T-cell (primary cell): ENCODE data around the gene OBI1. TPM values are rescaled to one million over a fixed set of nuclear protein-coding genes. Genes with fewer than 3 reads are reported as not detected.

Experiments used
- ATAC-seq, 4 experiments: fragments of 200-7000 bp in 3 of 4; fragments of 150-1000 bp in 1 of 4; cut with Tn5 transposase; replicated peaks in 1 of 4; 1 replicate in 3 of 4; 2 replicates in 1 of 4; pipeline ENCODE4 v1.10.0; 2021; ENCODE audit warnings: moderate library complexity in 3 of 4, mild to moderate bottlenecking in 2 of 4, moderate number of reproducible peaks in 1 of 4
- CTCF ChIA-PET, 2 donors: fragments of 300-600 bp; sonication (Branson Sonifier 250); formaldehyde crosslinking; loops; one replicate each; lab custom pipeline; 2022; ENCODE audit warnings: antibody characterized with exemption in 2 of 2; lab: Charles Lee
- POLR2A ChIA-PET, 2 donors: fragments of 300-600 bp; sonication (Branson Sonifier 250); formaldehyde crosslinking; loops; one replicate each; lab custom pipeline; 2022; ENCODE audit warnings: antibody characterized with exemption in 2 of 2; lab: Charles Lee
- DNase-seq, 35 experiments: peaks; one replicate each; pipeline versions ENCODE4 v3.0.0 to v3.0.0-alpha.2; 2013 to 2023
- H3K27ac ChIP-seq: one replicate; pipeline ENCODE4 v1.5.1; 2013; ENCODE audit warnings: low read length
- H3K27me3 ChIP-seq, 2 experiments: replicated peaks in 1 of 2; 1 replicate in 1 of 2; 2 replicates in 1 of 2; pipeline versions ENCODE4 v1.6.1 to v1.7.0; 2013; ENCODE audit warnings: low read length in 1 of 2, mixed read lengths in 1 of 2; ENCODE audit not compliant: control insufficient read depth in 2 of 2, insufficient read depth in 2 of 2; ENCODE audit errors: extremely low read depth in 1 of 2
- H3K36me3 ChIP-seq, 2 donors: 1 replicate in 1 of 2; 2 replicates in 1 of 2; pipeline versions ENCODE4 v1.6.1 to v1.7.0; 2013; ENCODE audit warnings: low read length in 1 of 2; ENCODE audit not compliant: control insufficient read depth in 2 of 2, insufficient read depth in 1 of 2; ENCODE audit errors: extremely low read depth in 1 of 2
- H3K4me1 ChIP-seq, 2 experiments: 1 replicate in 1 of 2; 2 replicates in 1 of 2; pipeline versions ENCODE4 v1.6.1 to v1.7.0; 2013; ENCODE audit warnings: low read length in 2 of 2, mixed read lengths in 1 of 2; ENCODE audit not compliant: insufficient read depth in 2 of 2, control insufficient read depth in 1 of 2; ENCODE audit errors: extremely low read depth in 1 of 2
- H3K4me3 ChIP-seq, 2 donors: 1 replicate in 1 of 2; 2 replicates in 1 of 2; pipeline versions ENCODE4 v1.5.1 to v1.7.0; 2013; ENCODE audit warnings: mild to moderate bottlenecking in 2 of 2, low read length in 1 of 2, moderate library complexity in 1 of 2; ENCODE audit not compliant: control insufficient read depth in 1 of 2; ENCODE audit errors: extremely low read depth in 1 of 2
- H3K9me3 ChIP-seq: 2 replicates; pipeline ENCODE4 v1.7.0; 2013
- H3K27ac Mint-ChIP-seq, 2 donors: one replicate each; pipeline ENCODE4 v1.8.0; 2020 to 2021; ENCODE audit warnings: mild to moderate bottlenecking in 2 of 2, mixed read lengths in 2 of 2
- H3K27me3 Mint-ChIP-seq, 2 donors: one replicate each; pipeline ENCODE4 v1.8.0; 2021 to 2022; ENCODE audit warnings: mixed read lengths in 2 of 2
- H3K36me3 Mint-ChIP-seq: one replicate; pipeline ENCODE4 v1.8.0; 2021; ENCODE audit warnings: mixed read lengths
- H3K4me1 Mint-ChIP-seq, 3 donors: one replicate each; pipeline ENCODE4 v1.8.0; 2020 to 2022; ENCODE audit warnings: mixed read lengths in 3 of 3, mild to moderate bottlenecking in 1 of 3
- H3K4me3 Mint-ChIP-seq, 3 donors: one replicate each; pipeline ENCODE4 v1.8.0; 2020 to 2022; ENCODE audit warnings: mild to moderate bottlenecking in 3 of 3, mixed read lengths in 3 of 3, moderate library complexity in 3 of 3
- H3K9me3 Mint-ChIP-seq, 3 donors: one replicate each; pipeline ENCODE4 v1.8.0; 2020 to 2022; ENCODE audit warnings: mixed read lengths in 3 of 3
- WGBS: methylation state at CpG from one replicate; pipeline ENCODE4 v1.1.5; 2013; ENCODE audit warnings: missing lambda C conversion rate; ENCODE audit not compliant: insufficient coverage; 5-methylcytosine and 5-hydroxymethylcytosine counted together
- total RNA-seq, 35 experiments: library from RNA in 6 of 35; stranded (reverse) in 6 of 35; fragments of 120-200 nt in 1 of 35; gene quantifications; one replicate each; pipeline versions ENCODE4 v1.2.1 to v1.2.4 and lab custom pipeline; 2013 to 2026

OBI1 gene
- total RNA-seq, 5 donors from 2014 or later (not counting 1 experiment from before 2014, with no cell fraction given): 4.8 to 14.3 (median 12.3) TPM

- ATAC-seq: peak; percentile 32 to 45 (median 38)
- Histone ChIP-seq H3K9me3 (no peaks in the 10 kb centered on the region), H3K36me3 (no peaks in the 10 kb centered on the region), H3K27me3 (peaks cover 42 to 69% of the 10 kb centered on the region in 2 experiments), H3K27ac (no peak overlapping the region), H3K4me3 (peak overlapping the region; percentile 33 to 80), H3K4me1 (peaks cover 17 to 44% of the 10 kb centered on the region in 2 experiments)
- Mint-ChIP-seq H3K9me3 (peaks cover 0 to 5% (median 0%) of the 10 kb centered on the region in 3 donors), H3K27me3 (peaks cover 77 to 87% of the 10 kb centered on the region in 2 donors), H3K4me1 (peaks cover 31 to 54% (median 34%) of the 10 kb centered on the region in 3 donors), H3K4me3 (peak overlapping the region; percentile 75 to 81 (median 80)), H3K27ac (peak overlapping the region in 1 of 2 donors; percentile 66), H3K36me3 (no peaks in the 10 kb centered on the region)
- no peak for DNase-seq
- 2% methylated on average over 49 of the region's 51 CpGs for WGBS
- ChIA-PET CTCF (no interaction called here), POLR2A (no interaction called here)
Observed at GRCh38 chr13:78602561-78603239, 56.3 kb downstream of the OBI1 start.

GRCh38 chr13:78601874-78602560 lies 56.9 kb downstream of the OBI1 start:
- no peak for DNase-seq
- H3K4me1 Mint-ChIP-seq: peaks cover 25 to 47% (median 31%) of the 10 kb centered on the region in 3 donors
- peak in 1 of 4 experiments; percentile 19 for ATAC-seq
- WGBS: 3% methylated on average over 102 of the region's 112 CpGs
- ChIA-PET POLR2A (no interaction called here), CTCF (no interaction called here)
- H3K27me3 Mint-ChIP-seq: peaks cover 77 to 87% of the 10 kb centered on the region in 2 donors
- no peaks in the 10 kb centered on the region for H3K36me3 ChIP-seq
- peak overlapping the region; percentile 75 to 81 (median 80) for H3K4me3 Mint-ChIP-seq
- H3K36me3 Mint-ChIP-seq: no peaks in the 10 kb centered on the region
- H3K4me3 ChIP-seq: peak overlapping the region; percentile 36 to 80
- H3K27me3 ChIP-seq: peaks cover 41 to 69% of the 10 kb centered on the region in 2 experiments
- peaks cover 15 to 40% of the 10 kb centered on the region in 2 experiments for H3K4me1 ChIP-seq
- peaks cover 0 to 9% (median 0%) of the 10 kb centered on the region in 3 donors for H3K9me3 Mint-ChIP-seq
- peak overlapping the region in 1 of 2 donors; percentile 66 for H3K27ac Mint-ChIP-seq
- H3K9me3 ChIP-seq: no peaks in the 10 kb centered on the region
- no peak overlapping the region for H3K27ac ChIP-seq

GRCh38 chr13:78601124-78601873 lies 57.7 kb downstream of the OBI1 start:
- Mint-ChIP-seq H3K4me3 (peak overlapping the region; percentile 31 to 58 (median 43)), H3K9me3 (peaks cover 0 to 9% (median 0%) of the 10 kb centered on the region in 3 donors), H3K27ac (no peak overlapping the region), H3K36me3 (no peaks in the 10 kb centered on the region), H3K4me1 (peaks cover 19 to 42% (median 27%) of the 10 kb centered on the region in 3 donors), H3K27me3 (peaks cover 73 to 87% of the 10 kb centered on the region in 2 donors)
- Histone ChIP-seq H3K27ac (no peak overlapping the region), H3K4me3 (peak overlapping the region; percentile 36 to 71), H3K27me3 (peaks cover 37 to 69% of the 10 kb centered on the region in 2 experiments), H3K4me1 (peaks cover 18 to 41% of the 10 kb centered on the region in 2 experiments), H3K36me3 (no peaks in the 10 kb centered on the region), H3K9me3 (no peaks in the 10 kb centered on the region)
- DNase-seq (no peak), ATAC-seq (peak in 2 of 4 experiments; percentile 12 to 26)
- CTCF ChIA-PET: no interaction called here
- WGBS: 4% methylated on average over 53 of the region's 58 CpGs
- POLR2A ChIA-PET: no interaction called here

- Histone ChIP-seq H3K4me1 (peaks cover 19 to 50% of the 10 kb centered on the region in 2 experiments), H3K27me3 (peaks cover 32 to 69% of the 10 kb centered on the region in 2 experiments), H3K9me3 (no peaks in the 10 kb centered on the region), H3K27ac (no peak overlapping the region), H3K36me3 (no peaks in the 10 kb centered on the region), H3K4me3 (no peak overlapping the region)
- H3K36me3 Mint-ChIP-seq: no peaks in the 10 kb centered on the region
- peaks cover 22 to 42% (median 27%) of the 10 kb centered on the region in 3 donors for H3K4me1 Mint-ChIP-seq
- CTCF ChIA-PET: no interaction called here
- WGBS: 4% methylated on average over 9 of the region's 13 CpGs
- peaks cover 67 to 85% of the 10 kb centered on the region in 2 donors for H3K27me3 Mint-ChIP-seq
- H3K27ac Mint-ChIP-seq: peak overlapping the region in 1 of 2 donors; percentile 52
- peaks cover 0 to 9% (median 0%) of the 10 kb centered on the region in 3 donors for H3K9me3 Mint-ChIP-seq
- POLR2A ChIA-PET: interaction anchor here in 1 of 2 donors (0.6 kb wide), 1 partner anchor 42 kb away, joined by 6 read pairs; no protein-coding TSS in a partner anchor
- no peak for DNase-seq
- peak overlapping the region in 2 of 3 donors; percentile 43 to 58 for H3K4me3 Mint-ChIP-seq
- no peak for ATAC-seq
Observed at GRCh38 chr13:78600280-78600883, 58.6 kb downstream of the OBI1 start.

GRCh38 chr13:78599645-78600279 lies 59.2 kb downstream of the OBI1 start:
- Histone ChIP-seq H3K4me3 (no peak overlapping the region), H3K27me3 (peaks cover 29 to 68% of the 10 kb centered on the region in 2 experiments), H3K4me1 (peaks cover 19 to 51% of the 10 kb centered on the region in 2 experiments), H3K9me3 (no peaks in the 10 kb centered on the region), H3K36me3 (no peaks in the 10 kb centered on the region), H3K27ac (no peak overlapping the region)
- POLR2A ChIA-PET: no interaction called here
- Mint-ChIP-seq H3K27me3 (peaks cover 65 to 85% of the 10 kb centered on the region in 2 donors), H3K4me3 (peak overlapping the region in 1 of 3 donors; percentile 58), H3K9me3 (peaks cover 0 to 9% (median 0%) of the 10 kb centered on the region in 3 donors), H3K36me3 (no peaks in the 10 kb centered on the region), H3K27ac (peak overlapping the region in 1 of 2 donors; percentile 39), H3K4me1 (peaks cover 22 to 39% (median 23%) of the 10 kb centered on the region in 3 donors)
- DNase-seq: no peak
- ATAC-seq: no peak
- WGBS: no CpG with 5 or more reads among the region's 6 CpGs
- CTCF ChIA-PET: no interaction called here
